Spinal cord (tissue), 10 donors: ENCODE results near the gene RHOH. TPM values are rescaled to one million over a fixed set of nuclear protein-coding genes. Genes with fewer than 3 reads are reported as not detected.

Experiments used
- DNase-seq, 6 donors: peaks; one replicate each; pipeline versions ENCODE4 v3.0.0 to v3.0.0-alpha.2; 2013 to 2015; ENCODE audit warnings: low spot score in 6 of 6, low read depth in 4 of 6
- H3K27ac ChIP-seq: one replicate; pipeline ENCODE4 v1.5.1; 2013; ENCODE audit warnings: low read depth, low read length, control low read depth
- H3K27me3 ChIP-seq: one replicate; pipeline ENCODE4 v1.6.1; 2013; ENCODE audit warnings: low read length; ENCODE audit not compliant: control insufficient read depth, insufficient read depth
- H3K36me3 ChIP-seq: one replicate; pipeline ENCODE4 v1.6.1; 2013; ENCODE audit warnings: low read length; ENCODE audit not compliant: control insufficient read depth, insufficient read depth
- H3K4me1 ChIP-seq: one replicate; pipeline ENCODE4 v1.6.1; 2013; ENCODE audit warnings: low read length; ENCODE audit not compliant: control insufficient read depth, insufficient read depth
- H3K4me3 ChIP-seq: one replicate; pipeline ENCODE4 v1.5.1; 2013; ENCODE audit warnings: low read depth, low read length, control low read depth
- H3K9me3 ChIP-seq: one replicate; pipeline ENCODE4 v1.6.1; 2013; ENCODE audit warnings: low read length; ENCODE audit not compliant: control insufficient read depth, insufficient read depth
- WGBS: methylation state at CpG from one replicate; pipeline ENCODE4 v1.1.5; 2013; ENCODE audit warnings: missing lambda C conversion rate; ENCODE audit not compliant: insufficient coverage; 5-methylcytosine and 5-hydroxymethylcytosine counted together
- polyA plus RNA-seq, 2 donors: library from polyadenylated mRNA; unstranded; fragments of 120-200 nt; gene quantifications; one replicate each; pipeline ENCODE4 v1.2.1, GENCODE V29; 2013; ENCODE audit not compliant: insufficient read length in 2 of 2
- total RNA-seq, 2 donors: library from RNA; depleted of rRNA in 1 of 2; stranded (reverse); fragments of 120-200 nt in 1 of 2; fragments of >200 nt in 1 of 2; gene quantifications; one replicate each; pipeline versions ENCODE4 v1.2.3 to v1.2.4, GENCODE V29; 2013 to 2014
- donor health status: healthy.

RHOH gene
- total and polyA plus RNA-seq, 4 donors, result 1.1 to 3.1 (median 1.5) TPM

- H3K27ac ChIP-seq, result no peak overlapping the region
Observed at GRCh38 chr4:40243386-40243948, 46.6 kb downstream of the RHOH start.

GRCh38 chr4:40244606-40245005 is 47.8 kb downstream of the RHOH start:
- no peaks in the 10 kb centered on the region for H3K27me3 ChIP-seq

More at GRCh38 chr4:40243386-40243948, 46.6 kb downstream of the RHOH start:
- H3K4me1 ChIP-seq, result no peaks in the 10 kb centered on the region
- 98% methylated on average over 16 of the region's 19 CpGs for WGBS
- DNase-seq, result no peak
- no peaks in the 10 kb centered on the region for H3K9me3 ChIP-seq
- no peaks in the 10 kb centered on the region for H3K27me3 ChIP-seq
- H3K36me3 ChIP-seq, result no peaks in the 10 kb centered on the region
- no peak overlapping the region for H3K4me3 ChIP-seq

DNA sequence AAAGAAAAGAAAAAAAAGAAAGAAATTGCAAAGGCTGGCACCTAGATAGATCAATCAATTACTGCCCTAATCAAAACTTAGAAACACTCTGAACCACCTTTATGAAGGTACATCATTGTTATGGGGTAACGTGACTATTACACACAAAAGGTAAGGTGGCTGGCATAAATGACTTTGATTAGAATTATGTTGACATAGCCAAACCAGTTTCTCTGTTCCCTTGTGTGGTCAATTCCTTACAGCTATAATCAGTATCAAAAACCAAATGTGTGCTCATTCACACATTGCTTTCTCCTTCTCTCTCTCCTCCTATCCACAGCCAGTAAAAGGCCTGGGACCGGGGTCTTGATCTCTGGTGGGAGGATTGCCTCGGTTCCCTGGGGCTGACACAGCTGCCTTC is 48.7 kb downstream of the RHOH start:
- Histone ChIP-seq H3K4me3 (no peak overlapping the region), H3K27ac (no peak overlapping the region), H3K27me3 (no peaks in the 10 kb centered on the region), H3K36me3 (no peaks in the 10 kb centered on the region), H3K9me3 (no peaks in the 10 kb centered on the region), H3K4me1 (no peaks in the 10 kb centered on the region)
- no peak for DNase-seq
- 70% methylated on average over 2 of the region's 3 CpGs for WGBS

More at GRCh38 chr4:40244606-40245005, 47.8 kb downstream of the RHOH start:
- no peaks in the 10 kb centered on the region for H3K36me3 ChIP-seq
- DNase-seq, result no peak
- H3K27ac ChIP-seq, result no peak overlapping the region
- 100% methylated on average over 1 of the region's 2 CpGs for WGBS
- H3K4me1 ChIP-seq, result no peaks in the 10 kb centered on the region
- no peak overlapping the region for H3K4me3 ChIP-seq
- no peaks in the 10 kb centered on the region for H3K9me3 ChIP-seq

DNA sequence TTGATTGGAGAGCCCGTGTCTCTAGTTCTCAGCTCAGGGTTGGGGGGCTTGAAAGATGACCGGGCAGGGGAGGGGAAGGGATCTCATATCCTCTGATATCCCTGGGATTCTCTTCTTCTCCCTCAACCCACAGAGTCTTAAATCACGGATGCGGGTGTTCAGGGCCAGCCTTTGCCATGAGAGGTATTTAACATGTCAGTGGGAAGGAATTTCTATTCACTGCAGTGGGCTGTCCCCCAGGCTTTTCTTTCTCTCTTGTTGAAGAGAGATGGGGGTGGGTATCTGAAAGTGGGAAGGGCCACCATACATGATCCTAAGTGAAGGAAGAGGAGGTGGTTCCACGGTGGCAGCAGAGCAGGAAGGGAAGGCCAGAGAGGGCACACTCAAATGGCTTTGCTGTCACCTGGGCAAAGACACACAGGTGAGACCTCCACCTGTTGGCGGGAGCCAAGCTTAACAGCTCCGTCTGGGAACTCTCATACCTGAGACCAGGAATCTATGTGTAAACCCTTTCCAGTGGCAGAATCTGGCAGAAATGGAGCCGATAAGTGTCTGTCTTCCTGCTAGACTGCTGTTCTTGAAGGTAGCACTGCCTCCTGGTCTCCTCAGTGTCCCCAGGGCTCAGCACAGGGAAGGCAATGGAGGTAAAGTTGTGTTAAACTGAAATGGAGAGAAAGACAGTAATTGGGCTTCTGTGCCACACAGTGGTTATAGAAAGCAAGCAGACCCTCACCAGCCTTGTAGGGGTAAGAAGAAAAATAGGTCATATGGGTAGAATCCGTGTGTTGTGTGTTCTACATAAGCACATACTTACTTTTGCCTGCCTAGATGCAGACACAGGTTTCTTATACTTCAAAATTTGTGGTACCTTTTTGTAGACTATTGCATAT is 49.4 kb downstream of the RHOH start:
- 83% methylated on average over 4 of the region's 9 CpGs for WGBS
- Histone ChIP-seq H3K4me3 (no peak overlapping the region), H3K4me1 (no peaks in the 10 kb centered on the region), H3K36me3 (no peaks in the 10 kb centered on the region), H3K27ac (no peak overlapping the region), H3K27me3 (no peaks in the 10 kb centered on the region), H3K9me3 (no peaks in the 10 kb centered on the region)
- no peak for DNase-seq

DNA sequence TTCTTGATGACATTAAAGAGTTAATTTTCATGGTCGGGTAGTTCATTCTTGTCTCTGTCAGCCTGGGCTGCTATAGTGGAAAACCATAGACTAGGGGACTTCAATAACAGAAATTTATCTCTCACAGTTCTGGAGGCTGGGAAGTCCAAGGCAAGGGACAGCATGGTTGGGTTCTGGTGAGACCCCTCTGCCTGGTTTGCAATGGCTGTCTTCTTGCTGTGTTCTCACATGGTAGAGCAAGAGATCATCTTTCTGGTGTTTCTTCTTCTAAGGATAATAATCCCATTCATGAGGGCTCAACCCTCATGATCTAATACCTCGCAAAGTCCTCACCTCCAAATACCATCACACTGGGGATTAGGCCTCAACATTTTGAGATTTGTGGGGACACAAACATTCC is 50.1 kb downstream of the RHOH start:
- Histone ChIP-seq H3K9me3 (no peaks in the 10 kb centered on the region), H3K4me3 (no peak overlapping the region), H3K4me1 (no peaks in the 10 kb centered on the region), H3K27me3 (no peaks in the 10 kb centered on the region), H3K27ac (no peak overlapping the region), H3K36me3 (no peaks in the 10 kb centered on the region)
- WGBS, result 100% methylated on average over 1 of the region's 2 CpGs
- DNase-seq, result no peak

DNA sequence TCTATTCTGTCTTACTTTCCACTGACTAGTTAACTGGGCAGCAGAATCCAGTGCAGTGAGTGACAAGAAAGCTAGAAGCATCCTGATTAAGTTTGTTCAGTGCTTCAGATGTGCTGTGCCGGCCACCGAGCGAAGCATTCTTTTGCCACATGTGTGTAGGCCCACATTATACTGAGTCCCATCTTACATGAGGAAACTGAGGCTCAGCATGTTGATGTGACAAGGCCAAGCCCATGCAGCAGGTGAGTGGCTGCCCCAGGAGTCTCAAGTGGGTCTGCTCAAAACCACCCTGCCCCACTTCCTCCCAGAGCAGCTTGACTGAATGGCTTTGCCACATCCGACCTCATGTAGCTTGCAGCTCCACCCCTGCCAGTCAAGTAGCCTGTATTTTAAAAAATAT is 50.5 kb downstream of the RHOH start:
- H3K9me3 ChIP-seq, result no peaks in the 10 kb centered on the region
- 100% methylated on average over 3 of the region's 4 CpGs for WGBS
- no peaks in the 10 kb centered on the region for H3K27me3 ChIP-seq
- no peak for DNase-seq
- no peaks in the 10 kb centered on the region for H3K36me3 ChIP-seq
- no peaks in the 10 kb centered on the region for H3K4me1 ChIP-seq
- no peak overlapping the region for H3K27ac ChIP-seq
- no peak overlapping the region for H3K4me3 ChIP-seq

DNA sequence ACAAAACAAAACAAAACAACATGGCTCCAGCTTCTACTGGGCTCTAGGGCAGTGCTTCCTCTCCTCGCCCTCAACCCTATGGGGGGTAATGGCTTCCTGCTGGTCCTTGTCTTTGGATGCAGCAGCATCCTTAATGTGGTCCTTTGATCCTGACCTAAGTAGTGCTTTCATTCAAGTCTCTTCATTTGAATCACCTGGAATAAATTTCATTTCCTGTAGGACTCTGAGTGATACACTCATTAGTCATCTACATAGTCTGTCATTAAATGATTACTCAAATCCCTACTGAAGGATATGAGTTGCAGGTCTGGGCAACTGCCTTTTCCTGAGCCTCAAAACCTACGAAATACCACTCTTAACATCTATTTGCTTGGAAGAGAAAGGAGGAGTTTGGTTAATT is 54.5 kb downstream of the RHOH start:
- Histone ChIP-seq H3K27ac (no peak overlapping the region), H3K9me3 (no peaks in the 10 kb centered on the region), H3K4me3 (no peak overlapping the region), H3K36me3 (no peaks in the 10 kb centered on the region), H3K27me3 (no peaks in the 10 kb centered on the region), H3K4me1 (no peaks in the 10 kb centered on the region)
- 100% methylated on average over 1 of the region's 2 CpGs for WGBS
- DNase-seq, result no peak

DNA sequence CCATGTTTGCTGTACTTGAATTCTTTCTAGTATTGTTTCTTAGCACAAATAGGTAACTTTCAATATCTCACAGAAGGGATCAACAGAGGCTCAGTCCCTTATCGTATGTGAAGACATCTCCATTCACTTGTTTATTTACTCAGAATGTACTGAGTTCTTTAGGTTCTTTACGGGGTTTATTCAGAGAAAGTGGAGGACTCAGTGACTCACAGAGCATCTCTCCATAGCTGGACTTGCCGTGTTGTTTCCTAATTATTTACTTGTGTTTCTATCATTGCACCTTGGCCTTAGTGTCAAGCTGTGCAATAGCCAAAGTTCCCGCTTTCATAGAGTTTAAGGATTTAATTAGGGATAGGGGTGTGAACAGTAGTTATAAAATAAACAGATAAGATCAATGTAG is 57.1 kb downstream of the RHOH start:
- Histone ChIP-seq H3K36me3 (no peaks in the 10 kb centered on the region), H3K27ac (no peak overlapping the region), H3K4me1 (no peaks in the 10 kb centered on the region), H3K27me3 (no peaks in the 10 kb centered on the region), H3K4me3 (no peak overlapping the region), H3K9me3 (no peaks in the 10 kb centered on the region)
- DNase-seq, result no peak
- 100% methylated on average over 2 of the region's 4 CpGs for WGBS

DNA sequence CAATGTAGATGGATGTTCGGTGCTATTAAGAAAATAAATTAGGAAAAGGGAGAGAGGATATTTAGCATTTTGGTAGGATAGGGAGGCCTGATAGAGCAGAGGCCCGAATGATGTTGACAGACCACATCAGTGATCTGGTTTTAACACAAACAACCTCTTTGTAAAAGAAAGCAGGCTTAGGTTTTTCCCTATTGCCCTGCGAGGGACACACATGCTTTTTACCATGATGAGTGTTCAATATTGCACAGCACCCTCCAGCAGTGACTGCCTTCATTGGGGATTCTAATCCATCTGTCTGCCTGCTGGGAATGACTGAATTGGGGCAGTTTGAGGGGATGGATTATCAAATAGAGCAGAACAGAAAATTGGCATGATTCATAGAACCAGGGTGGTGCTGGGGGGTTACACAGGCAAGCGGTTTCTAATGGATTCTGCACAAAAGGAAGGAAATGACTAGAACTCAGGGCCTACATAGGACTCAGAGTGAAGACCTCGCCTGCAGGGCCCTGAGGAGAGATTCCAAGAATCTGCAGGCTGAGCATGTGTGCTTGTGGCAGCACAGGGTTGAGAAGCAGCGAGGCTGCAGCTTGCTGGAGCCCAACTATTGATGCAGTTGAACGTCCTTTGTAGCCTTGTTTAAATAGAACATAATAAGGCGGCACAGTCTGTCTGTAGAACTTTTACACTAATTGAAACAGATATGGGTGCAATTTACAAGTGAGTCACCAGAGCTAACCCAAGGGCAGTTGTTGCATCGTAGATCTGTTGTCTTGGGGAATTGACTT is 58.0 kb downstream of the RHOH start:
- Histone ChIP-seq H3K27ac (no peak overlapping the region), H3K36me3 (no peaks in the 10 kb centered on the region), H3K4me1 (no peaks in the 10 kb centered on the region), H3K27me3 (no peaks in the 10 kb centered on the region), H3K9me3 (no peaks in the 10 kb centered on the region), H3K4me3 (no peak overlapping the region)
- 32% methylated on average over 7 of the region's 9 CpGs for WGBS
- DNase-seq, result peak in 2 of 6 donors; percentile 34 to 71
